ENCODE measurements around the gene MTCL1. TPM values are rescaled to one million over a fixed set of nuclear protein-coding genes. Genes with fewer than 3 reads are reported as not detected.

MTCL1 gene
- total RNA-seq, 1 experiment from 2014 or later: 50.1 TPM

- intact Hi-C loops (cut with micrococcal nuclease; ENCODE audit: unreplicated experiment) (no loop called here), in situ Hi-C loops (cut with HindIII; ENCODE audit: low pct_unique_long_range_greater_than_20kb, low sequenced_read_pairs) (no loop called here)
- TF ChIP-seq REST (IDR thresholded peaks at IDR 0.05; ENCODE audit: insufficient read depth in 1 of 2, low read depth in 2 of 2, low read length in 1 of 2) (no peak), CTCF (IDR thresholded peaks at IDR 0.05) (no peak), SIN3A (IDR thresholded peaks at IDR 0.05; ENCODE audit: borderline replicate concordance, insufficient read depth, low read depth, low read length) (no peak), POLR2AphosphoS5 (IDR thresholded peaks at IDR 0.05; ENCODE audit: low read depth, low read length) (no peak), TCF7L2 (IDR thresholded peaks at IDR 0.05; ENCODE audit: low read depth, low read length) (no peak)
- H3K36me3 ChIP-seq (ENCODE audit: control insufficient read depth, insufficient read depth, low read length): peaks cover 2% of the 10 kb centered on the region
- H3K27ac ChIP-seq (ENCODE audit: low read length): no peak overlapping the region
- ChIA-PET POLR2A (no interaction called here), CTCF (no interaction called here)
- no peaks in the 10 kb centered on the region for H3K9me3 ChIP-seq (ENCODE audit: control insufficient read depth, insufficient read depth, low read depth, low read length)
- no TSS peak for BruUV-seq (replicated peaks)
- H3K27me3 ChIP-seq (ENCODE audit: control insufficient read depth, insufficient read depth, low read length): no peaks in the 10 kb centered on the region
- ATAC-seq (no peak), DNase-seq (ENCODE audit: low read depth, low spot score) (no peak)
- no peaks in the 10 kb centered on the region; the same call in 1 of the 2 replicates for H3K4me1 ChIP-seq (ENCODE audit: control insufficient read depth, insufficient read depth, low read length)
- no peak overlapping the region for H3K4me3 ChIP-seq (ENCODE audit: low read depth in 2 of 2, low read length in 2 of 2)
Observed at GRCh38 chr18:8778386-8778785, 73.0 kb downstream of the MTCL1 start.

GRCh38 chr18:8778824-8779223 is 73.5 kb downstream of the MTCL1 start:
- peaks cover 2% of the 10 kb centered on the region for H3K36me3 ChIP-seq (ENCODE audit: control insufficient read depth, insufficient read depth, low read length)
- no peak for TF ChIP-seq SIN3A (IDR thresholded peaks at IDR 0.05; ENCODE audit: borderline replicate concordance, insufficient read depth, low read depth, low read length)
- TF ChIP-seq TCF7L2 (IDR thresholded peaks at IDR 0.05; ENCODE audit: low read depth, low read length): no peak
- no peak for TF ChIP-seq REST (IDR thresholded peaks at IDR 0.05; ENCODE audit: insufficient read depth in 1 of 2, low read depth in 2 of 2, low read length in 1 of 2)
- H3K27ac ChIP-seq (ENCODE audit: low read length): no peak overlapping the region
- DNase-seq (ENCODE audit: low read depth, low spot score): no peak
- BruUV-seq (replicated peaks): no TSS peak
- no peaks in the 10 kb centered on the region; the same call in 1 of the 2 replicates for H3K4me1 ChIP-seq (ENCODE audit: control insufficient read depth, insufficient read depth, low read length)
- no peaks in the 10 kb centered on the region for H3K9me3 ChIP-seq (ENCODE audit: control insufficient read depth, insufficient read depth, low read depth, low read length)
- CTCF ChIA-PET: no interaction called here
- ATAC-seq: no peak
- no peaks in the 10 kb centered on the region for H3K27me3 ChIP-seq (ENCODE audit: control insufficient read depth, insufficient read depth, low read length)
- in situ Hi-C loops (cut with HindIII; ENCODE audit: low pct_unique_long_range_greater_than_20kb, low sequenced_read_pairs): no loop called here
- no peak overlapping the region for H3K4me3 ChIP-seq (ENCODE audit: low read depth in 2 of 2, low read length in 2 of 2)
- POLR2A ChIA-PET: no interaction called here
- intact Hi-C loops (cut with micrococcal nuclease; ENCODE audit: unreplicated experiment): no loop called here
